HG03558 (cell line): ENCODE results near the gene ATP8B2.
"Not testable (repeated sequence)": the region's sequence is repeated elsewhere in the genome, so short reads cannot be mapped to it uniquely, and the experiment has no call there.

Experiments
- ATAC-seq: cut with Tn5 transposase; IDR thresholded peaks from one replicate; pipeline ENCODE4 v1.9.1; 2021; ENCODE audit warnings: moderate number of reproducible peaks; ENCODE audit not compliant: unreplicated experiment; ENCODE audit errors: extremely low read depth

ATP8B2 gene

DNA sequence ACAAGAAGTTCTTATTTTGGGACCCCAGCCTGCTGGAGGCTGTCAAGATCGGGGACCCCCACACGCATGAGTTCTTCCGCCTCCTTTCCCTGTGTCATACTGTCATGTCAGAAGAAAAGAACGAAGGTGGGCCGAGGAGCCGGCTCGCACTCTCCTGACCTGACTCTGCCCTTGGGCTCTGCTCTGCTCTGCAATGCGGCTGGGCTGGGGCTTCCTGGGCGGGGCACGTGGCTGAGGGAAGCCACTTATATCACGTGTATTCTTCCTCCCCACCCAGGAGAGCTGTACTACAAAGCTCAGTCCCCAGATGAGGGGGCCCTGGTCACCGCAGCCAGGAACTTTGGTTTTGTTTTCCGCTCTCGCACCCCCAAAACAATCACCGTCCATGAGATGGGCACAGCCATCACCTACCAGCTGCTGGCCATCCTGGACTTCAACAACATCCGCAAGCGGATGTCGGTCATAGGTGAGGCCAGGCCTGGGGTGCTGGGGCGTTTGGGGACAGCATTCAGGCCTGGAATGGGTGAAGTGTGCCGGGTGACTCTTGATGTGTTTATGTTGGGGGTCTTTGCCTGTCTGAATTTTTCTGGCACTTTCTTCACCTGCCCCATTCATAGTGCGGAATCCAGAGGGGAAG, 17.6 kb downstream of the ATP8B2 start:
- ATAC-seq: no peak

DNA sequence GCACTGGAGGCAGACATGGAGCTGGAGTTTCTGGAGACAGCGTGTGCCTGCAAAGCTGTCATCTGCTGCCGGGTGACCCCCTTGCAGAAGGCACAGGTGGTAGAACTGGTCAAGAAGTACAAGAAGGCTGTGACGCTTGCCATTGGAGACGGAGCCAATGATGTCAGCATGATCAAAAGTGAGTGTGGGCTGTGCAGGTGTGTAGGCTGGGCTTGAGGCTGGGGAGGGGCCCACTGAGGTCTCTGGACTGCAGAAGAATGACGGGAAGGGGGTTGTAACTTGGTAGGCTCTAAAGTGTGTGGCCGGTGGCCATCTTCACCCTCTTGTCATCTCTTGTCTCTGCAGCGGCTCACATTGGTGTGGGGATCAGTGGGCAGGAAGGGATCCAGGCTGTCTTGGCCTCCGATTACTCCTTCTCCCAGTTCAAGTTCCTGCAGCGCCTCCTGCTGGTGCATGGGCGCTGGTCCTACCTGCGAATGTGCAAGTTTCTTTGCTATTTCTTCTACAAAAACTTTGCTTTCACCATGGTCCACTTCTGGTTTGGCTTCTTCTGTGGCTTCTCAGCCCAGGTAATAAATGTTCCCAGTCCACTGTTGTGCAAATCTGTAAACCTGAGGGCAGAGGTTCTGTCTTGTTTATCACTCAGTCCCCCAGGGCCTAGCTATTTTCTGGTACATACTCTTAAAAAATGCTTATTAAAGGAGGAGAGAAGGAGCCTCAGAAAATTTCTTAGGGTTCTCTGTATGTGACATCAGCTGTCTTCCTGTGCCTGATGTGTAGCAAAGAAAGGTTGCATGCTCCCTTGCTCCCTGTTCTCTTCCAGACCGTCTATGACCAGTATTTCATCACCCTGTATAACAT, 19.9 kb downstream of the ATP8B2 start:
- no peak for ATAC-seq

DNA sequence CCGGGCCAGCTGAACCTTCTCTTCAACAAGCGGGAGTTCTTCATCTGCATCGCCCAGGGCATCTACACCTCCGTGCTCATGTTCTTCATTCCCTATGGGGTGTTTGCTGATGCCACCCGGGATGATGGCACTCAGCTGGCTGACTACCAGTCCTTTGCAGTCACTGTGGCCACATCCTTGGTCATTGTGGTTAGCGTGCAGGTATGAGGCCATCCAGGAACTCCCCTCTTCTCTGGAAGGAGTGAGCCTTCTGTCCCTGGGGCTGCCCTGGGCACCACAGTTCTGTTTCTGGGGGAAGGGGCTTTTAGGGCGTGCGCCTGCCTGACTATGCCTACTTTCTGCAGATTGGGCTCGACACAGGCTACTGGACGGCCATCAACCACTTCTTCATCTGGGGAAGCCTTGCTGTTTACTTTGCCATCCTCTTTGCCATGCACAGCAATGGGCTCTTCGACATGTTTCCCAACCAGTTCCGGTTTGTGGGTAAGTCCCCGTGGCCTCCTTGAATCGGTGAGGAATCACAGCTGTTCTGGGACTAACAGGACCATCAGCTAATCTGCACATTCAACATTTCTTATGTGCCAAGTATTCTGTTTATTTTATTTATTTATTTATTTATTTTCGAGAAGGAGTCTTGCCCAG, 21.1 kb downstream of the ATP8B2 start:
- ATAC-seq: no peak

DNA sequence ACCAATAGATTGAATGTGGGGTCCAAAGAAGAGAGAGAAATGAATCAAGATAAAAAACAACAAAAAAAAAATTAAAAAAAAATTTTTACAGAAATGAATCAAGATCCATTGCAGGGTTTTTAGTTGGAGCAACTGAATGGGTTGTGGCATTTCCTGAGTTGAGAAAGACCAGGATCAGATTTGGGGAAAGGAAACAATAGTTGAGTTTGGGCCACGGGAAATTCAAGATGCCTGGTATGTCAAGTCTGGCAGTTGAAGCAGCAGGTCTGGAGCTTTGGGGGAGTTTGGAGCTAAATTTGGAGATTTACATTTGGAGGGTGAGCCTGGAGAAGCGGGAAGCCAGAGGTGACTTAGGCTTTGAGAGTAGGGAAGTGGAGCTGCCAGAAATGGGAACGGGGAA, 22.6 kb downstream of the ATP8B2 start:
- ATAC-seq: no peak

DNA sequence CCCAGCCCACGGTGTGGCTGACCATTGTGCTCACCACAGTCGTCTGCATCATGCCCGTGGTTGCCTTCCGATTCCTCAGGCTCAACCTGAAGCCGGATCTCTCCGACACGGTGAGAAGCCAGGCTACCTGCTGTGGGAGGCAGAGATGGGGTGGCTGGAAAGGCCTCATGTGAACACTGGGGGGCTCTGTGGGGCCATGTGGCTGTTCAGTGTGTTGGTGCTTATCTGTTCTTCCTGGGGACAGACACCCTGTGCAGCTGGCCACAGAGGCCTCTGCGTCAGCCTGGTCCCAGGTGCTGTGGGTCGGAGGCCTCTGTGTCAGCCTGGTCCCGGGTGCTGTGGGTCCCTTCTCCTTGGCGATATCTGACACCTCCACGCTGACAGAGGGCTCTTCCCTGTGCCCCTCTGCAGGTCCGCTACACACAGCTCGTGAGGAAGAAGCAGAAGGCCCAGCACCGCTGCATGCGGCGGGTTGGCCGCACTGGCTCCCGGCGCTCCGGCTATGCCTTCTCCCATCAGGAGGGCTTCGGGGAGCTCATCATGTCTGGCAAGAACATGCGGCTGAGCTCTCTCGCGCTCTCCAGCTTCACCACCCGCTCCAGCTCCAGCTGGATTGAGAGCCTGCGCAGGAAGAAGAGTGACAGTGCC, 23.2 kb downstream of the ATP8B2 start:
- no peak for ATAC-seq

DNA sequence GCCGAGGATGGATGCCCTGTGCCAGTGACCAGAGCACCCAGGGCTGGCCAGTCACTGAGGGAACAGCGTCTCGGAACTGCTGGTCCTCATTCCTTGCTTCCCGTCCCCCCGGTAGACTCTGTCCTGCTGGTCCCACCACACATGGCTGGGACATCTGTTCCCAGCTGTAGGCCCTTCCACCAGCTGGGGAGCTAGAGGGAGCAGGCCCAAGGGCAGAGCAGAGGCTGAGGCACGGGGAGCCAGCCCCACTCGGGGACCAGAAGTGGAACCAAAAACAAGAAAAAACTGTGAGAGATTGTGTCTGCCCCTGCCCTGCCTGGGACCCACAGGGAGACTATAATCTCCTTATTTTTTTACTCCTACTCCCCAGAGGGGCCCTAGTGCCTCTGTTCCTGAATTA, 23.8 kb downstream of the ATP8B2 start:
- ATAC-seq: no peak

DNA sequence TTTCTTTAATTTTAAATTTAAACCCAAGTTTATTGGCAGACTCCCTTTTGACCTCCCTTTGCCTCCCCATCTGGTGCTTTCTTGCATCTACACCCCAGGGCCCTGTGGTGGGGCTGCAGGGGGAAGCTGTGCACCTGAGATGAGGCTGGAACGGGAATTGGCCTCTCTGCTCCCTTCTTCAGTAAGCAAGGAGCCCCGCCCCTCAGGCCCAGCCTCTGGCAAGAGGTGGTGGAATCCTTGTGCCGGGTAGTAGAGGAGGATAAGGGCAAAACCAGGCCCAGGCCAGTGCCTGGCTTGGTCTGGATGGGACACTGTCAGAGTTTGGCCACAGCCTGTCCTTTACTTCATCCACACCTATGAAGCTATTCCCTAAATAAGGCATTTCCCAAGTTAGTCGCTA, 25.1 kb downstream of the ATP8B2 start:
- ATAC-seq: no peak

DNA sequence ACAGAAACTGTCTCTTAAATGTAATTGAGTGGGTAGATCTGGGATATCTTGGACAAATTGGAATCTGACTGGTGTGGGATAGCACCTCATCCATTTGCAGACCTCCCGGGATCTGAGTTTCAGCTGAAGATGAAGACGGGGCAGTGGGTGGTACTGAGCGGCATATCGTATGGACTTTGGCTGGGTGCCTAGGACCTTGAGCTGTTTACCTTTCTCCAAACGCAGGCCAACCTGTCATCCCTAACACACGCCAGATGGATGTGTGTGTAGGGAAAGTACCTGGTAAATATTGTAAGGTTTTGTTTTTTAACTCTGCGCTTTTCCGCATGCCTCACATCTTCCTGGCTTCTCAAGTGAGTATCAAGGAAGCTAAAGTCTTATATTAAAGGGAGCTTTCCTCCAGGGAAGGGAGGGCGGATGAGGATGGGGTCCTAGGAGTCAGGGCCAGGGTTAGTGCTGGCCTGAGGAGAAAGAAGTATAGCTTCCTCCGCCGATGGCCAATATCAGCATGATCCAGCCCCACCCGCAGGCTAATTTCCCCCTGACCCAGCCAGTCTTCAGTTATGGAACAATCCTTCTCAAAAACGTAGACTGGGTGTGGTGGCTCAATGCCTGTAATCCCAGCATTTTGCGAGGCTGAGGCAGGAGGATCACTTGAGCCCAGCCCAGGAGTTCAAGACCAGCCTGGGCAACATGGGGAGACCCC, 26.2 kb downstream of the ATP8B2 start:
- ATAC-seq: no peak

DNA sequence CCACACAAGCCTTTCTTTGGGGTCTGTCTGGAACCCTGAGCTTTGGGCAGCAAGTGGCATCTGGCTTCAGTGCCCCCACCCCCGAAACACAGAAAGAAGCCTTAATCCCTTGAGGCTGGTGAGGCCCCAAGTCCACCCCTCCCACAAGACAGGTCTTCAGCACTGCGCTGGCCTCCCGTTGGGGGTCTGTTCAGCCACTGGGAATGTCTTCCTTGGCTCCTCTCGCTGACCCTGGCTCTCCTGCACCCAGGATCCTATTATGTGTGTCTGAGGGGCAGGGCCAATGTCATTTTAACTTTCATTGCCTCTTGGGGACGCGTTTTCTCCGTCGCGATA, 26.9 kb downstream of the ATP8B2 start:
- ATAC-seq: no peak

DNA sequence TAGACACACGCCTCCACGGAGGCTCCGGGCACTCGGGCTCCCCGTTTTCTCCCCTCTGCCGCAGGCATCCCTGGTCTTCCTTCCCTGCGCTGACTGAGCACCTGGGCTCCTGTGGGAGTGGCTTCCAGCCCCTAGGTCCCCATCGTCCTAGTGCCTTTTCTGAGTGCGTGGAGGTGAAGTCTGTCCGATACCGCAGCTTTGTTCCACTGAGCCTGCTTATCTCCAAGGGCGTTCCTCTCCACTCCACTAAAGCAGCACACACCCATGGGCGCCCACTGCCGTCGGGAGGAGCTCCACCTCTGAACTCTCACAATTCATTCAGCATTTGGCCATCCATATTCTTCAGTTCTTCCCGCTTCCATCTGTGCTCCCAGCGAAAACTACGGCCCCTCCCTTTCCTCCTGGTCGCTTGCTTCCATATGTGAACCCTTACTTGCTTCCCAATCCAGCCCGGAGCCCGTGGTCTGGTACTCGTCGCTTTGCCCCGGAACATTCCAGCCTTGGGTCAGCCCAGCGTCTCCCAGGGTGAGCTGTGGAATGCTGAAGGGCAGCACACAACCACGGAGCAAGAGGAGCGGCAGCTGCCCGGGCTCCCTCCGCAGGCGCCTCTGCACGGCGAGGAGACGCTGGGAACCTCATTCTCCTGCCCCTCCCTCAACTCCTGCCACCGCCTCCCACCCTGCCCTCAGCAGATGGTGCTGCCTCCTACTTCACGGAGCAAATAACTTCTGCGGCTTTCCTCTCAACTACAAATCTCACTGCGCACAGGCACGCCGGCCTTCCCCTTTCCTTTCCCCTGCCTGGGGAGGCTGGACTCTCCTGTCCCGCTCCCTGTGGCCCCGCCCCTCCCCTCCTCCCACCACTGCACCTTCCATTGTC, 27.5 kb downstream of the ATP8B2 start:
- ATAC-seq: no peak

DNA sequence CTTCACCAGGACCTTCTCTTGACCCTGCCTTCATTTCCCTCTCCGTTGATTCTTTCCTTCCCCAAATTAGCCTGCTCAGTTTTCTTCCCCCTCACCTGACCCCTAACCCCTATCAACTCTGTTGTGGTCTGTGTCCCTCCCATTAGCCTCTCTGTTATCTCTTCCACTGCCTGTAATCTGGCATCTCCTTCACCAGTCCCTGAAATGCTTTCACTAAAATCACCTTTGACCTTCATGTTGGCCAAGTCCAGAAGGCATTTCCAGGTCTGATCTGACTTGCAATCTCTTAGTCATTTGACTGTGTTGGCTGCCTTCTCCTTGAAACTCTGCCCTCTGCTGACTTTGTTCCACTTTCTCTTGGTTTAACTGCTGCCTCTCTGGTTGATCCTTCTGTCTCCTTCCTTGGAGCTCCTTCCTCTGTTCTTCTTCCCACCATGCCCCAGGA, 28.2 kb downstream of the ATP8B2 start:
- no peak for ATAC-seq

DNA sequence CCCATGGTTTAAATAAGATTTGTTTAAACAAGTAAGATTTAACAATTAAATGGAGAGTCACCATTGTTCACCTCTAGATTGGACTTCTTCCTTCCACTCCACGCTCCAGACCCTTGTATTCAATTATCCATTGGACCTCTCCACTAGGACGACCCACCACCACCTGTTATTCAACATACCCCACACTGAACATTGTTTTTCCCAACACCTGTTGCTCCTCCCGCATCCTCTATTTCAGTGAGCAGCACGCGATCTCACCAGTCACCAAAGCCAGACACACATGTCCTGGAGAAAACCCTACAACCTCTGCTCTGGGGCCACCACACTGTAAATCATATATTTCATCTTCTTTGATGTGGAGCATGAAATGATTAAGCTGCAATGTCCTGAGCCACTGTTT, 28.6 kb downstream of the ATP8B2 start:
- no peak for ATAC-seq

DNA sequence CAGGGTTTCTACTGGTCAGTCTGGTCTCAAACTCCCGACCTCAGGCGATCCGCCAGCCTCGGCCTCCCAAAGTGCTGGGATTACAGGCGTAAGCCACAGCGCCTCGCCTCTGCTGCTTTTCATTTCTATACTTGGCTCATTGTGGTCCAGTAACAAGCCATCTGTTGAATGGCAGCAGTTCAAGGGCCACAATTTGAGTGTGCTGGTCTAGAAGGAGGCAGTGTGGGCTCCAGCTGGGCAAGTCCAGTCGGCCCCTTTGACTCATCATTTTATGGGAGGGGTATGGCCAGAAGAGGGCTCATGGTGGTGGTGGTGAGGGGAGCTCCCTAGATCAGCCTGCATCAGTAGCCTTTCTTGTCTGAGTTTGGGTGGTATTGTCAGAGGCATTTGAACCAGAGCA, 33.2 kb downstream of the ATP8B2 start:
- no peak for ATAC-seq

DNA sequence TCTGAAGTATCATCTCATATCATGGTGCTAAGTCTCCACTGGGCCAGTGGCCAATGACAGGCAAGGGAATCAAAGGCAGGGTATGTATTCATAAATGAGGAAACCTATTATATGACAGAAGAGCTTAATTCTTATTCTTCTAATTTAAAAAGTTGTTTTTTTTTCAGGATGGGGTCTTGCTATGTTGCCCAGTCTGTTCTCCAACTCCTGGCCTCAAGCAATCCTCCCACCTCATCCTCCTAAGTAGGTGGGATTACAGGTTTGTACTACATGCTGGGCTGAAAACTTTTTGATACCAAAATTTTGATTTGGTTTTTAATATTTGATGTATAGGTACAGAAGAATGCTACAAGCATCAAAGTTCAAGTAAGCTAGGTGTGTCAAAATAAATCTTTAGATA, 35.0 kb downstream of the ATP8B2 start:
- no peak for ATAC-seq

DNA sequence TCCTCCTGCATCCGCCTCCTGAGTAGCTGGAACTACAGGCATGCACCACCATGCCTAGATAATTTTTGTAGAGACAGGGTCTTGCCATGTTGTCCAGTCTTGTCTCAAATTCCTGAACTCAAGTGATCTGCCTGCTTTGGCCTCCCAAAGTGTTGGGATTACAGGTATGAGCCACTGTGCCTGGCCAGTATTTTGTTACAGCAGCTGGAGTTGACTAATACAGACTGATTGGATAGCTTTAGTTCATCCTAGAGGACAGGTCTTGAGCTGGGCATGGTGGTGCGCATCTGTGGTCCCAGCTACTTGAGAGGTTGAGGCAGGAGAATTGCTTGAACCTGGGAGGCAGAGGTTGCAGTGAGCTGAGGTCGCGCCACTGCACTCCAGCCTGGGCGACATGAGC, 35.6 kb downstream of the ATP8B2 start:
- not testable (repeated sequence) for ATAC-seq

DNA sequence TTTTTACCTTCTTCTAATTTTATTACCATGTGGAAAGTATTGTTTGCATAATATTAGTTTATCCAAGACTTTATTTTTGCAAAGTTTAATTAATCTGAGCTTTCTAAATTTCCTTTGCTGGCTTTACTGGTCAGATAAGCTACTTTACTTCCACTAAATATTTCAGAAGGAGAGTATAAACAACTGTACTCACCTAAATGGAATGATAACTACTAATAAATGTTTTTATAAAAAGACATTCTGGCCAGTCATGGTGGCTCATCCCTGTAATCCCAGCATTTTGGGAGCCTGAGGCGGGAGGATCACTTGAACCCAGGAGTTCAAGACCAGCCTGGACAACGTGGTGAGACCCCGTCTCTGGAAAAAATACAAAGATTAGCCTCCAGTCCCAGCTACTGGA, 36.0 kb downstream of the ATP8B2 start:
- no peak for ATAC-seq

DNA sequence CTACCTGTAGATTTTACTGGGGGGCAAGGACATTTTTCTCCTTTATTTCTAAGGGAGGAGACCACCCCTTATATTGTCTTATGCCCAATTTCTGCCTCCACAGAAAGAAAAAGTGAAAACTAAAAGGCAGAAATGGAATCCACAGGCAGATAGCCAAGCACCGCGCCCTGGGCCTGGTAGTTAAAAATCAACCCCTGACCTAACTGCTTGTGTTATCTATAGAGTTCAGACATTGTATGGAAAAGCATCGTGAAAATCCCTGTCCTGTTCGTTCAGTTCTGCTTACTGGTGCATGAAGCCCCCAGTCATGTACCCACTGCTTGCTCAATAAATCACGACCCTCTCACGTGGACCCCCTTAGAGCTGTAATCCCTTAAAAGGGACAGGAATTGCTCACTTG, 46.1 kb downstream of the ATP8B2 start:
- no peak for ATAC-seq

DNA sequence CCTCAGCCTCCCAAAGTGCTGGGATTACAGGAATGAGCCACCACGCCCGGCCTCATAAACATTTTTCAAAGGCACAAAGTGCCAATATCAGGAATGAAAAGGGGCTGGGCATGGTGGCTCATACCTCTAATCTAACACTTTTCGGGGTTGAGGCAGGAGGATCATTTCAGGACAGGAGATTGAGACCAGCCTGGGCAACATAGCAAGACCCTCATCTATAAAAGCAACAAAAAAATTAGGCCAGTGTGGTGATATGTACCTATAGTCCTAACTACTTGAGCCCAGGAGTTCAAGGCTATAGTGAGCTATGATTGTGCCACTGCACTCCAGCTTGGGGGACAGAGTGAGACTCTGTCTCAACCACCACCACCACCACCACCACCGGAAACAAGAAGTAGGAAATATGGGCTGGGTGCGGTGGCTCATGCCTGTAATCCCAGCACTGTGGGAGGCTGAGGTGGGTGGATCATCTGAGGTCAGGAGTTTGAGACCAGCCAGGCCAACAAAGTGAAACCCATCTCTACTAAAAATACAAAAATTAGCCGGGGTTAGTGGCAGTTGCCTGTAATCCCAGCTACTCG, 48.5 kb downstream of the ATP8B2 start:
- ATAC-seq: not testable (repeated sequence)

DNA sequence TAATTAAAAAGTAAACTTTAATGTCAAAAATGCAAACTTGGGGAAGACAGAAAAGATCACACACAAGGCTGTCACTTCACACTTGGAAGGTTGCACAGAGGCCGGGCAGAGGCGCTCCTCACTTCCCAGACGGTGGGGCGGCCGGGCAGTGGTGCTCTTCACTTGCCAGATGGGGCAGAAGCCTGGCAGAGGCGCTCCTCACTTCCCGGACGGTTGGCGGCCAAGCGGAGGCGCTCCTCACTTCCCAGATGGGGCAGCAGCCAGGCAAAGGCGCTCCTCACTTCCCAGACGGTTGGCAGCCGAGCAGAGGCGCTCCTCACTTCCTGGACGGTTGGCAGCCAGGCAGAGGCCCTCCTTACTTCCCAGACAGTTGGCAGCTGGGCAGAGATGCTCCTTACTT, 54.0 kb downstream of the ATP8B2 start:
- no peak for ATAC-seq
